ENCODE results near the gene SNAP29. TPM values are rescaled to one million over a fixed set of nuclear protein-coding genes. Genes with fewer than 3 reads are reported as not detected.

Gene SNAP29
- total RNA-seq, 1 donor from 2014 or later = 15.0 TPM

DNA sequence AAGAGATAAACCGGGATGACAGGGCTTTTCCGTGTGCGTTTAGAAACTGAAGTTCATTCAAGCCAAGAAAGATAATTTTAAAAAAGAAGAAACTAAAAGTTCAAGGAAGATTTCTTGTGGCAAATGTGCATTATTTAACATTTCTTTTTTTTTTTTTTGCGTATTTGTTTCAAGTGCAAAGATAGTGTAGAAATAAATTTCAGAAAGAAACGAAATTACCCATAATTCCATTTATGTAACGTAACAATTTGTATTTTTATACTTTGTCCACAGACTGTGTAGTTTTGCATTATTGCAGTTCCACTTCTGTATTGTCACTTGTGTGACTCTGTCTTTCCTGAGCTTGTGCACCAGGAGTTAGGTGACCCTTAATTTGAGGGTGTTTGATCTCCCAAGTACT, 24.0 kb downstream of the SNAP29 start:
- peaks cover 4% of the 10 kb centered on the region for H3K4me1 Mint-ChIP-seq
- H3K36me3 Mint-ChIP-seq = peaks cover 29% of the 10 kb centered on the region
- H3K4me3 Mint-ChIP-seq = no peak overlapping the region
- H3K27me3 Mint-ChIP-seq (ENCODE audit: low read depth) = no peaks in the 10 kb centered on the region
- no peak overlapping the region for H3K27ac Mint-ChIP-seq
- H3K9me3 Mint-ChIP-seq = no peaks in the 10 kb centered on the region
- TF ChIP-seq, protein P1, sequence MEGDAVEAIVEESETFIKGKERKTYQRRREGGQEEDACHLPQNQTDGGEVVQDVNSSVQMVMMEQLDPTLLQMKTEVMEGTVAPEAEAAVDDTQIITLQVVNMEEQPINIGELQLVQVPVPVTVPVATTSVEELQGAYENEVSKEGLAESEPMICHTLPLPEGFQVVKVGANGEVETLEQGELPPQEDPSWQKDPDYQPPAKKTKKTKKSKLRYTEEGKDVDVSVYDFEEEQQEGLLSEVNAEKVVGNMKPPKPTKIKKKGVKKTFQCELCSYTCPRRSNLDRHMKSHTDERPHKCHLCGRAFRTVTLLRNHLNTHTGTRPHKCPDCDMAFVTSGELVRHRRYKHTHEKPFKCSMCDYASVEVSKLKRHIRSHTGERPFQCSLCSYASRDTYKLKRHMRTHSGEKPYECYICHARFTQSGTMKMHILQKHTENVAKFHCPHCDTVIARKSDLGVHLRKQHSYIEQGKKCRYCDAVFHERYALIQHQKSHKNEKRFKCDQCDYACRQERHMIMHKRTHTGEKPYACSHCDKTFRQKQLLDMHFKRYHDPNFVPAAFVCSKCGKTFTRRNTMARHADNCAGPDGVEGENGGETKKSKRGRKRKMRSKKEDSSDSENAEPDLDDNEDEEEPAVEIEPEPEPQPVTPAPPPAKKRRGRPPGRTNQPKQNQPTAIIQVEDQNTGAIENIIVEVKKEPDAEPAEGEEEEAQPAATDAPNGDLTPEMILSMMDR (IDR thresholded peaks at IDR 0.05; ENCODE audit: unreplicated experiment) = no peak
- no peak for DNase-seq (ENCODE audit: low spot score in 2 of 2, unreplicated experiment in 2 of 2)

DNA sequence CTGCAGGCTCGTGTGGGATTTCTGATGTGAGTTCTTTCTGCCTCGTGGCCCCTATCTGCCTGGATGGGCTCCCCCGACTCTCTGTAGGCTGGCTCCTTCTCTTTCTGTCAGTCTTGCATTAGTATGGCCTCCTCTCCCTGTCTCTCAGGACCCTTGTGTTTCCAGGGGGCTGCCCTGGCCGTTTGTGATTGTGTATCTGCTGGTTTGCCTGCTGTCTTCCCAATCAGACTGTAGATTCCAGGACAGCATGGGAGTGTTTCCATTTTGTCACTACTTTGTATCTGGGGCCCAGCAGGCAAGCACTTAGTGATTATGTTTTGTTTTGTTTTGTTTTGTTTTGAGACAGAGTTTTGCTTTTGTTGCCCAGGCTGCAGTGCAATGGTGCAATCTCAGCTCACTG, 25.6 kb downstream of the SNAP29 start:
- no peak overlapping the region for H3K27ac Mint-ChIP-seq
- no peaks in the 10 kb centered on the region for H3K27me3 Mint-ChIP-seq (ENCODE audit: low read depth)
- H3K4me3 Mint-ChIP-seq = no peak overlapping the region
- peaks cover 37% of the 10 kb centered on the region for H3K36me3 Mint-ChIP-seq
- peaks cover 4% of the 10 kb centered on the region for H3K4me1 Mint-ChIP-seq
- DNase-seq (ENCODE audit: low spot score in 2 of 2, unreplicated experiment in 2 of 2) = no peak
- TF ChIP-seq, protein P1 (IDR thresholded peaks at IDR 0.05; ENCODE audit: unreplicated experiment) = no peak
- no peaks in the 10 kb centered on the region for H3K9me3 Mint-ChIP-seq

DNA sequence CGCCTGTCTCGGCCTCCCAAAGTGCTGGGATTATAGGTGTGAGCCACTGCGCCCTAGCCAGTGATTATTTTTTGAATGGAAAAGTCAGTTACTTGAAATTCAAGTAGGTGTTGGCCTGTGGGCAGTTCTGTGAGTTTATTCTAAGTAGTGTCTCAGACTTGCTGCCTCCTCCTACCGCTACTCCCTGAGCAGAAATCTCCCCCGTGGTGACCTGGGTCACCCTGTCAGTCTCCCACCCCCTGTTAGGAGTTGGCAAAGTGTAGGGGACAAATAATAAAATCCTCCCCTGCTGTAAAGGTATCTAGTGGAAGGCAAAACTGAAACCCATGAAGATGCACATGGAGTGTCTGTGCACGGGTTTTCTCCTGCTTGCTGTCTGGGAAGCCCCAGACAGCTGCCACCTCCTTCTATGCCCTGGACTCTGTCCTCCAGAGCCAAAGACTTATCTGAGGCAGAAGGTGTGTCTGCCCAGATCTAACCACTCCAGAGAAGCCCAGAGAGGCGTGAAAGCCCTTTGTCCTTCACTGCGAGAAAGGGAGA, 26.3 kb downstream of the SNAP29 start:
- no peak overlapping the region for H3K4me3 Mint-ChIP-seq
- peak overlapping the region; percentile 67 for H3K27ac Mint-ChIP-seq
- H3K4me1 Mint-ChIP-seq = peaks cover 4% of the 10 kb centered on the region
- no peaks in the 10 kb centered on the region for H3K27me3 Mint-ChIP-seq (ENCODE audit: low read depth)
- no peak for DNase-seq (ENCODE audit: low spot score in 2 of 2, unreplicated experiment in 2 of 2)
- TF ChIP-seq, protein P1 (IDR thresholded peaks at IDR 0.05; ENCODE audit: unreplicated experiment) = no peak
- peaks cover 42% of the 10 kb centered on the region for H3K36me3 Mint-ChIP-seq
- no peaks in the 10 kb centered on the region for H3K9me3 Mint-ChIP-seq

DNA sequence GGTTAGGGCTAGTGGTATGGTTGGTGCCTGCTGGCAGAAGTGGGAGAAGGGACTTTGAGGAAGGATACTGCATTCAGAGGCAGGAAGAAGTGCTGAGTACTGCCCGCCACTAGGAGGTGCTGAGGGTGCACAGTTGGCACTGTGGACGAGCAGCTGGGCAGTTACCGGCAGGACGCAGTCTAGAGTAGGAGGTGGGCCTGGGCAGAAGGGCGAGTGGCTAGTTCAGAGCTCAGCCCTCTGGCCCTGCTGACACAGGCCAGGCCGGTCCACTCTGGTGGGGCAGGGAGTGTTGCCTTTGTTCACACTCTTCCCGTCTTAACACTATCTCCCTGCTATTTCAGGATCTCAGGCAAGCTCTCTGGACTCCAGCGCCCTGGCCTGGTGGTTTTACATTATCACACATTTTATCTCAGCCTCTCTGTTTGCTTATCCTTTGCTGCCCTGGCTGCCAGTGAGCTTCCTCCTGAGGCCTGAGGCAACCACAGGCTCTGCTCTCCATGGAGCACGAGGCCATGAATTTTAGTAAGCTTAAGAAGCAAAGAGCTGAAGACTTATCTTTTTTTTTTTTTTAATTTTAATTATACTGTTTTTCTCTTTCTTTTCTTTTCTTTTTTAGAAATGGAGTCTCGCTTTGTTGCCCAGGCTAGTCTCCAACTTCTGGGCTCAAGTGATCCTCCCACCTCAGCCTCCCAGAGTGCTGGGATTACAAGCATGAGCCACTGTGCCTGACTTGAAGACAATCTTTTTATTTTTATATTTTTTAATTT, 26.9 kb downstream of the SNAP29 start:
- Mint-ChIP-seq H3K4me1 (peaks cover 4% of the 10 kb centered on the region), H3K27ac (peak overlapping the region; percentile 67), H3K36me3 (peaks cover 42% of the 10 kb centered on the region), H3K27me3 (ENCODE audit: low read depth) (no peaks in the 10 kb centered on the region), H3K9me3 (no peaks in the 10 kb centered on the region), H3K4me3 (peak overlapping the region; percentile 39)
- TF ChIP-seq, protein P1 (IDR thresholded peaks at IDR 0.05; ENCODE audit: unreplicated experiment) = peak; percentile 69
- DNase-seq (ENCODE audit: low spot score in 2 of 2, unreplicated experiment in 2 of 2) = peak; percentile 46 to 80

DNA sequence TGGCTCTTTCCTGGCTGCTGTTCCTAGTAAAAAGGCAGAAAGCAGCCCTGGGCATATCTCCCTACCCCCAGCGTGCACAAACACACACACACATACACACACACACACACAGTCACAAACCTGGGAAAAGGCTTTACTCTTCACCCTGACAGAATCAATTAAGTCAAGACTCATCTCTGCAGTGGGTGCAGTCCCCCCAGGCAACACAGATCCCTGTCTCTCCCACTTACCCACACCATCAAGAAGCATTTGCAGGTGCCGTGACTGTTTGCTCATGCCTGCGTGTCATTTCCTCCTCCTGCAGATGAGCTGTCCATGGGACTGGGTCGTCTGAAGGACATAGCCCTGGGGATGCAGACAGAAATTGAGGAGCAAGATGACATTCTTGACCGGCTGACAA, 28.6 kb downstream of the SNAP29 start:
- TF ChIP-seq, protein P1 (IDR thresholded peaks at IDR 0.05; ENCODE audit: unreplicated experiment) = no peak
- no peak overlapping the region for H3K4me3 Mint-ChIP-seq
- peaks cover 4% of the 10 kb centered on the region for H3K4me1 Mint-ChIP-seq
- no peaks in the 10 kb centered on the region for H3K27me3 Mint-ChIP-seq (ENCODE audit: low read depth)
- H3K36me3 Mint-ChIP-seq = peaks cover 34% of the 10 kb centered on the region
- H3K27ac Mint-ChIP-seq = no peak overlapping the region
- H3K9me3 Mint-ChIP-seq = no peaks in the 10 kb centered on the region
- no peak for DNase-seq (ENCODE audit: low spot score in 2 of 2, unreplicated experiment in 2 of 2)

Measured in mesothelial cell of epicardium (in vitro differentiated cells).